GM12874 (cell line): ENCODE measurements around the gene SAMD4A.

Source experiments
- TF ChIP-seq, protein P1 (sequence below): IDR thresholded peaks from 2 replicates; pipeline ENCODE4 v1.5.1; 2011; ENCODE audit warnings: low read depth, mild to moderate bottlenecking, control low read depth, low read length, moderate library complexity; ENCODE audit not compliant: insufficient read depth

SAMD4A gene

DNA sequence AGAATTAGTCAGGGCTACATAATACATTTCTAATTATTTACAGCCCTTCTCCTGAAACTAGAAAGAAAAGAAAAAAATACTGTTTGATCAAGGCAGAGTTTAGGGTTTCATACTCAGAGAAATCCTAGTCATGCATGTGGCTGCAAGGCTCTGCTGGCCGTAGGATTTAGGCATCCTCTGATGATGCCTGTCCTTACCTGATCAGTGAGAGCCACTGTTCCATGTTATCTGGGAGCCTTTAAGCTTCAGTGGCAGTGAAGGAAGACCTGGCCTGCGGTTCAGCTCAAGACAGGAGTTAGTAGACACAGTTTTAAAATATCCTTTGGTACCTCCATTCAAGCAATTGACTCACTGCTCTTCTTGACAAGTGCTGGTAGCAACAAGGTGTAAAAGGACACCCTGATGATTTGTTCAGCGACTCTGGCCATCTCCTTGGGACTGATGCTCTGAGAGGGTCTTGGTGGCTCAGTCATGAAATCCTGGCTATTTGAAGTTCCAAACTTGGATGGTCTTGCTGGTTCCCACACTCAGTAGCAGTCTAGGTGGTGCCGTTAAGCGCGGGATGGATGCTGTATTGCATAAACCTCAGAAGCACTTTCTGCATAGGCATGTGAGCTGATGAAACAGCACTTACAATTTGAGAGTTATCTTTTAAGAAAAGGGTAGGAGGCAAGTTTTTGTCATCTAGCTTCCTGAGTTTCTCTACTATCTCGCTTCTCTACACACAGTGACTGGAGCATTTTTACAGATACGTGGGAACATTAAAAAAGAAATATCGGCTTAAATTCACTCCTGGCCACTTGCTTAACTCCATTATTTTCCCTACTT is 162.0 kb downstream of the SAMD4A start:
- TF ChIP-seq, protein P1, sequence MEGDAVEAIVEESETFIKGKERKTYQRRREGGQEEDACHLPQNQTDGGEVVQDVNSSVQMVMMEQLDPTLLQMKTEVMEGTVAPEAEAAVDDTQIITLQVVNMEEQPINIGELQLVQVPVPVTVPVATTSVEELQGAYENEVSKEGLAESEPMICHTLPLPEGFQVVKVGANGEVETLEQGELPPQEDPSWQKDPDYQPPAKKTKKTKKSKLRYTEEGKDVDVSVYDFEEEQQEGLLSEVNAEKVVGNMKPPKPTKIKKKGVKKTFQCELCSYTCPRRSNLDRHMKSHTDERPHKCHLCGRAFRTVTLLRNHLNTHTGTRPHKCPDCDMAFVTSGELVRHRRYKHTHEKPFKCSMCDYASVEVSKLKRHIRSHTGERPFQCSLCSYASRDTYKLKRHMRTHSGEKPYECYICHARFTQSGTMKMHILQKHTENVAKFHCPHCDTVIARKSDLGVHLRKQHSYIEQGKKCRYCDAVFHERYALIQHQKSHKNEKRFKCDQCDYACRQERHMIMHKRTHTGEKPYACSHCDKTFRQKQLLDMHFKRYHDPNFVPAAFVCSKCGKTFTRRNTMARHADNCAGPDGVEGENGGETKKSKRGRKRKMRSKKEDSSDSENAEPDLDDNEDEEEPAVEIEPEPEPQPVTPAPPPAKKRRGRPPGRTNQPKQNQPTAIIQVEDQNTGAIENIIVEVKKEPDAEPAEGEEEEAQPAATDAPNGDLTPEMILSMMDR: no peak

DNA sequence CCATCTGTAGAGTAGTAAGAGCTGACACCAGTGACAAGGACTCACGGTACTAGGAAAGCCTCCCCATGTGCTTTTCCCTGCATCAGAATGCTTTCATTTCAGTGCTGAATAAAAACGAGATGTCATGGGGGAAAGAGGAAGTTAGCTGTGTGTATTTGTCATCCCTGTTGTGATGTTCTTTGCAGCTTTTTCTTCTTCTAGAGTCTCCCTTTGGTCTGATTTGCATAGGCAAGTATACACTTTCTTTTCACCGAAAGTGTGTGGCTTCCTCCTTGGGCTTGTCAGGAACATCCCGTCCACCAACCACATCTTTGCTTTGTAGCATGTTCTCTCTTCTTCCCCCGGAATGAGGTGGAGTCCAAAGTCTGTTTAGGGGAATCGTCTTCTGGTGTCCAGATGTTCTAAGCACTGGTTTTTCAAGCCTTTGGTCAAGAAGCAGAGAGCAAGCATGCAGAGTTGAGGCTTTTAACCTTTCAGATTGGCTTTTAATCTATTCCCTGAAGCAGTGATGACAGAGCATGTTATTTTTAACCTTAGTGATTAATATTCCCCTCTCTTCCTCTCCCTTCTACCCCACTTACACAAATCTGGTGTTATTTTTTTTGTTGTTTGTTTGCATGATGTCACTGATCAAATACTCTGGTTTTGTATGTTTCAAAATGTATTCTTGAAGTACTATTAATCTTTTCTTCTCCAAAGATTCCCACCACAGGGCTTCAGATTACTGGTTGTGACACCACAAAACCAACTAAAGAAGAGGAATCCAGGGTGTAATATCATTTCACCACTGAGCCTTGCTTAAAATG is 163.4 kb downstream of the SAMD4A start:
- TF ChIP-seq, protein P1: no peak

DNA sequence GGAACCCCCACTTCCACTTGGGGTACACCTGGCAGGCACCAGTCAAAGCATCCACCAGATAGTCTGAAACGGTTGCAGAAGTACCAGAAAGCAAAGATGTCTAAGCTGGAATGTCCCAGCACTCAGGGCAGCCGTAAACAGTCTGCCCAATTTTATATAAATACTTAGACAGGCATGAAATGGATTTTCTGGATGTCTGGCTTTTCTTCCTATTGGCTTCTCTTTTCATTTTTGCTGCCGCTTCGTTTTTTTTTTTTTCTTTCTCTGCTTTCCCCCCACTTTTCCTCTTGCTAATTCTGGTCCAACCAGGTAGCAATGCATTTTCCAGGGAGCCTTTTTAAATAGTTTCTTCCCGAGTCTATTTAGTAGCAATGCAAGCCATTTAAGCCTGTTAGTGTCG is 168.0 kb downstream of the SAMD4A start:
- TF ChIP-seq, protein P1: no peak

DNA sequence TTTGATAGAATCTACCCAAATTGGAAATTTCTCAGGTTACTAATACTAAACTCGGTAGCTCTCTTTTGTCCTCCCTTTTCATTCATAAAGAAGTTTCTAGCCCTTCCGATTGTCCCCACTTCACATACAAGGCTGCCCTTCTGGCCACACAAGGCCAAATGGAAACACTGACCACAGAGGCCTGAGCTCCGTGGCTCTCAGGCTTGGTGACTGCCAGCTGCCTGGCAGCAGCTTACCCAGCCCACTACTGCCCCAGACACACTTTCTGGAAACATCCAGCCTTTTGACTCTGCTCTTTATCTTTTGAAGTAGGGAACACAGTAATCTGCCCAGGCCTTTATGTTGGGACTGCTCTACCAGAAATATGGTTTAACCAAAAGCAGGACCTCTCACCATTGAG is 168.5 kb downstream of the SAMD4A start:
- TF ChIP-seq, protein P1: no peak

DNA sequence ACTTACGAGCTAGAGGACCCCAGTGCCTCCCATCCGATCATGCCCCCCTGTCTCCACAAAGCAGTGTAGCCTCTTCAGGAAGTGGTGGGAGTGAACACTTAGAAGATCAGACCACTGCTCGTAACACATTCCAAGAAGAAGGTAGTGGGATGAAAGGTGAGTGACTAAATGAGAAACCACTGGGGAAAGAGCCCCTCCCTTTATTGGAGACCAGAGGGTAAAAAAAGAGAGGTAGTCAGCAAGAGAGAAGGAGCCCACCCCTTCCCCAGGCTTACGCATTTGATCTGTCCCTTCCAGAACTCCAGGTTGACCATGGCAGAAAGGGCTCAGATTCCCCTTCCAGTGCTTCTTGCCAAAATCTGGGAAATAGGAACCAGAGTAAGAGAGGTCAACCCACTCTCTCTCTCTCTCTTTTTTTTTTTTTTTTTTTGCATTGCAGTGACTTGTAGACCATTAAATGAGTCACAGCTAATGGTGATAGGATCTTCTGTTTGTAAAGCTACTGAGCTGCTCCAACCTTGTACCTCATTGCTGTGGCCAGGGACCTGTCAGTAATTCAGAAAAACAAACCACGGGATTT is 170.3 kb downstream of the SAMD4A start:
- TF ChIP-seq, protein P1: no peak

DNA sequence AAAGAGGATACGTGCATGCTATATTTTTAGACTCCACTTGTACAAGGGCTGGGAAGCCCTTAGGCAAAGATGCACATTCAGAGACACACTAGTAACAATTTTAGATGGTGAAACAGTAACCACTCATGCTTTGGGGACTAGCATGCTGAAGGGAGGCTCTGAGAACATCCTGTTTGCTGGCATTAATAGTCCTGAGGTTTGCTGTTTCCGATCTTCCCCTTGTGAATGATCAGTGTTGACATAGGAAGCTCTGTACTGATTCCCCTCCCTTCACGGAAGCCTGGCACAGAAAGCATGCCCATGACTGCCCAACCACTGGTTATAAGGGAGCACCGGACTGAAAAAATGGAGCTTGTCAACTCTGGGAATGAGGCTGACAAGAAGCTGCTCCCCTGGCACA is 171.1 kb downstream of the SAMD4A start:
- TF ChIP-seq, protein P1: no peak

DNA sequence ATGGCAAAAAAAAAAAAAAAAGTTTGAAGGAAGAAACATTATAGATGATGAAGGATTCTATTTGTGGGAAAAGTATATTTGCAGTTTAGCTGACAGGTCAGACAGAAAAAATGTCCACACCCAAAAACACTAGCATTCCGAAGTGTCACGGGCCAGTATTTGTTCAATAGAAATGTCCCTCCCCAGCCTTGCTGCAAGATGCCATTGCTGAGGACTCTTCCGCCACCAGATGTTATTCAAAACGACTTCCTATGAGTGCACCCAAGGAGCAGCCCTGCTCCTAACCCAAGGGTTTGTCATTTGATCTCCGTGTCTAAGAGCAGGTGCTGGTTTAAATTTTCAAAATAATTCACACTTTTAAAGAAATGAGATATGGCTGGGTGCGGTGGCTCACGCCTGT is 172.6 kb downstream of the SAMD4A start:
- TF ChIP-seq, protein P1: no peak
